Chondrocyte (in vitro differentiated cells): ENCODE results near the gene SLC1A3. TPM values are rescaled to one million over a fixed set of nuclear protein-coding genes. Genes with fewer than 3 reads are reported as not detected.
A peak's percentile ranks its signal among the peaks of the same experiment; 100 is the strongest.

Experiments used
- DNase-seq: peaks from one replicate; pipeline ENCODE4 v3.0.0; 2021; ENCODE audit warnings: mixed read lengths, low spot score
- H3K27ac Mint-ChIP-seq: one replicate; pipeline ENCODE4 v1.8.0; 2021; ENCODE audit warnings: mild to moderate bottlenecking, moderate library complexity, mixed read lengths; ENCODE audit not compliant: unreplicated experiment
- H3K27me3 Mint-ChIP-seq: 2 replicates; pipeline ENCODE4 v1.8.0; 2021; ENCODE audit warnings: low read depth, mixed read lengths
- H3K36me3 Mint-ChIP-seq: 2 replicates; pipeline ENCODE4 v1.8.0; 2021; ENCODE audit warnings: low read depth, mixed read lengths
- H3K4me1 Mint-ChIP-seq: 2 replicates; pipeline ENCODE4 v1.8.0; 2021; ENCODE audit warnings: low read depth, mild to moderate bottlenecking, mixed read lengths
- H3K4me3 Mint-ChIP-seq: one replicate; pipeline ENCODE4 v1.8.0; 2021; ENCODE audit warnings: mild to moderate bottlenecking, moderate library complexity, mixed read lengths; ENCODE audit not compliant: unreplicated experiment
- H3K9me3 Mint-ChIP-seq: 2 replicates; pipeline ENCODE4 v1.8.0; 2021; ENCODE audit warnings: low read depth, mixed read lengths
- CTCF ChIP-seq: fragments of 200-600 bp; sonication (generic); IDR thresholded peaks from 2 replicates; pipeline ENCODE4 v1.5.0; 2021; ENCODE audit warnings: antibody characterized with exemption, mild to moderate bottlenecking, moderate library complexity
- total RNA-seq: library from RNA; stranded (reverse); gene quantifications from 3 replicates; pipeline ENCODE4 v1.2.1, GENCODE V29; 2021

SLC1A3 gene
- total RNA-seq, 1 donor from 2014 or later: 1.8 TPM

GRCh38 chr5:36624277-36624676 lies 17.9 kb downstream of the SLC1A3 start:
- Mint-ChIP-seq H3K4me3 (no peak overlapping the region), H3K27ac (no peak overlapping the region), H3K9me3 (no peaks in the 10 kb centered on the region), H3K4me1 (no peaks in the 10 kb centered on the region), H3K36me3 (no peaks in the 10 kb centered on the region), H3K27me3 (peaks cover 2% of the 10 kb centered on the region)
- no peak for DNase-seq
- no peak for TF ChIP-seq CTCF

GRCh38 chr5:36628695-36629094 lies 22.3 kb downstream of the SLC1A3 start:
- Mint-ChIP-seq H3K4me3 (no peak overlapping the region), H3K27me3 (peaks cover 2% of the 10 kb centered on the region), H3K27ac (no peak overlapping the region), H3K36me3 (no peaks in the 10 kb centered on the region), H3K4me1 (no peaks in the 10 kb centered on the region), H3K9me3 (no peaks in the 10 kb centered on the region)
- no peak for DNase-seq
- no peak for TF ChIP-seq CTCF

- no peak overlapping the region for H3K4me3 Mint-ChIP-seq
- H3K27ac Mint-ChIP-seq: no peak overlapping the region
- DNase-seq: no peak
- no peaks in the 10 kb centered on the region for H3K36me3 Mint-ChIP-seq
- H3K27me3 Mint-ChIP-seq: peaks cover 2% of the 10 kb centered on the region
- TF ChIP-seq CTCF: no peak
- no peaks in the 10 kb centered on the region for H3K9me3 Mint-ChIP-seq
- H3K4me1 Mint-ChIP-seq: no peaks in the 10 kb centered on the region
Measured at GRCh38 chr5:36629729-36630128, 23.3 kb downstream of the SLC1A3 start.

- Mint-ChIP-seq H3K27me3 (peaks cover 2% of the 10 kb centered on the region), H3K9me3 (no peaks in the 10 kb centered on the region), H3K27ac (peak overlapping the region; percentile 28), H3K4me3 (no peak overlapping the region), H3K4me1 (no peaks in the 10 kb centered on the region), H3K36me3 (no peaks in the 10 kb centered on the region)
- TF ChIP-seq CTCF: no peak
- DNase-seq: no peak
Measured at GRCh38 chr5:36630201-36631145, 24.1 kb downstream of the SLC1A3 start.

- H3K36me3 Mint-ChIP-seq: no peaks in the 10 kb centered on the region
- H3K27ac Mint-ChIP-seq: no peak overlapping the region
- no peak overlapping the region for H3K4me3 Mint-ChIP-seq
- peaks cover 2% of the 10 kb centered on the region for H3K27me3 Mint-ChIP-seq
- H3K4me1 Mint-ChIP-seq: no peaks in the 10 kb centered on the region
- TF ChIP-seq CTCF: no peak
- no peak for DNase-seq
- no peaks in the 10 kb centered on the region for H3K9me3 Mint-ChIP-seq
Measured at GRCh38 chr5:36631154-36631553, 24.7 kb downstream of the SLC1A3 start.
